HT1080 (cell line): ENCODE results near the gene GP1BB. TPM values are rescaled to one million over a fixed set of nuclear protein-coding genes. Genes with fewer than 3 reads are reported as not detected.

Source experiments
- DNase-seq: peaks from one replicate; pipeline ENCODE4 v3.0.0-alpha.2; 2015; ENCODE audit warnings: low read depth
- total RNA-seq: library from RNA; depleted of rRNA; stranded (reverse); fragments of >200 nt; shearing (Covaris generic); gene quantifications from 2 replicates; pipeline ENCODE4 v1.2.3, GENCODE V29; 2014

Gene GP1BB
- total RNA-seq, 1 experiment from 2014 or later: not detected

GRCh38 chr22:19713650-19714311 lies 9.6 kb upstream of the GP1BB start:
- no peak for DNase-seq

GRCh38 chr22:19714312-19715187 lies 8.8 kb upstream of the GP1BB start, which contains the start of gene SEPTIN5:
Gene SEPTIN5 (plus strand): TSS chr22:19714503. CDS start chr22:19714589, 86 bp downstream.
- no peak for DNase-seq

GRCh38 chr22:19715188-19715930 lies 8.0 kb upstream of the GP1BB start:
- DNase-seq: no peak

- no peak for DNase-seq
These were observed 7.1 kb upstream of the GP1BB start for GRCh38 chr22:19716041-19716828.

GRCh38 chr22:19716829-19717105 lies 6.6 kb upstream of the GP1BB start:
- DNase-seq: no peak

- no peak for DNase-seq
These were observed 6.2 kb upstream of the GP1BB start for GRCh38 chr22:19717181-19717580.

GRCh38 chr22:19717691-19718455 lies 5.5 kb upstream of the GP1BB start:
- peak; percentile 61 for DNase-seq

GRCh38 chr22:19718456-19719049 lies 4.8 kb upstream of the GP1BB start:
- DNase-seq: no peak

- DNase-seq: no peak
These were observed 4.3 kb upstream of the GP1BB start for GRCh38 chr22:19719050-19719482.

GRCh38 chr22:19719488-19720021 lies 3.8 kb upstream of the GP1BB start:
- DNase-seq: no peak

- no peak for DNase-seq
These were observed 3.0 kb upstream of the GP1BB start for GRCh38 chr22:19720150-19720827.

- no peak for DNase-seq
These were observed 2.4 kb upstream of the GP1BB start for GRCh38 chr22:19720999-19721329.

GRCh38 chr22:19721330-19722177 lies 1.8 kb upstream of the GP1BB start:
- no peak for DNase-seq

- DNase-seq: no peak
These were observed 959 bp upstream of the GP1BB start for GRCh38 chr22:19722178-19722981.

GRCh38 chr22:19722982-19723231 lies 432 bp upstream of the GP1BB start:
- DNase-seq: no peak

- no peak for DNase-seq
These were observed 866 bp downstream of the GP1BB start for GRCh38 chr22:19723983-19724827.
